H9 (cell line): ENCODE data around the gene PLEKHG5. TPM values are rescaled to one million over a fixed set of nuclear protein-coding genes. Genes with fewer than 3 reads are reported as not detected.
"Not testable (repeated sequence)": the region's sequence is repeated elsewhere in the genome, so short reads cannot be mapped to it uniquely, and the experiment has no call there.

Experiments used
- DNase-seq: peaks from one replicate; pipeline ENCODE4 v3.0.0-alpha.2; 2017
- H2AFZ ChIP-seq: one replicate; pipeline ENCODE4 v1.6.1; 2013; ENCODE audit warnings: mild to moderate bottlenecking, low read length, control low read depth, moderate library complexity
- H2AK5ac ChIP-seq: 2 replicates; pipeline ENCODE4 v1.6.1; 2013; ENCODE audit warnings: low read length, control low read depth, mixed read lengths; ENCODE audit not compliant: insufficient read length
- H2BK120ac ChIP-seq: one replicate; pipeline ENCODE4 v1.6.1; 2013; ENCODE audit warnings: low read depth, mild to moderate bottlenecking, low read length, control low read depth, inconsistent platforms; ENCODE audit not compliant: poor library complexity, severe bottlenecking
- H2BK12ac ChIP-seq: 2 replicates; pipeline ENCODE4 v1.6.1; 2013; ENCODE audit warnings: low read length, control low read depth, mixed read lengths, low read depth; ENCODE audit not compliant: insufficient read length
- H2BK15ac ChIP-seq: 2 replicates; pipeline ENCODE4 v1.6.1; 2013; ENCODE audit warnings: low read depth, low read length, control low read depth
- H2BK20ac ChIP-seq: one replicate; pipeline ENCODE4 v1.6.1; 2013; ENCODE audit warnings: low read depth, mild to moderate bottlenecking, low read length, control low read depth, inconsistent platforms; ENCODE audit not compliant: poor library complexity, severe bottlenecking
- H2BK5ac ChIP-seq: 2 replicates; pipeline ENCODE4 v1.6.1; 2013; ENCODE audit warnings: low read length, control low read depth, mixed read lengths; ENCODE audit not compliant: insufficient read length
- H3K14ac ChIP-seq: 2 replicates; pipeline ENCODE4 v1.6.1; 2013; ENCODE audit warnings: low read length, control low read depth; ENCODE audit not compliant: insufficient read depth
- H3K18ac ChIP-seq: 2 replicates; pipeline ENCODE4 v1.6.1; 2013; ENCODE audit warnings: low read depth, mild to moderate bottlenecking, mixed read lengths, low read length, control low read depth; ENCODE audit not compliant: insufficient read length
- H3K23ac ChIP-seq: 2 replicates; pipeline ENCODE4 v1.6.1; 2013; ENCODE audit warnings: low read length, control low read depth, mixed read lengths, low read depth; ENCODE audit not compliant: insufficient read length
- H3K23me2 ChIP-seq: 2 replicates; pipeline ENCODE4 v1.6.1; 2013; ENCODE audit warnings: low read depth, mild to moderate bottlenecking, mixed read lengths, low read length, control low read depth; ENCODE audit not compliant: insufficient read length, poor library complexity, severe bottlenecking
- H3K27ac ChIP-seq: 2 replicates; pipeline ENCODE4 v1.5.1; 2013; ENCODE audit warnings: low read length, control low read depth, mixed read lengths, low read depth; ENCODE audit not compliant: insufficient read length
- H3K27me3 ChIP-seq: 2 replicates; pipeline ENCODE4 v1.6.1; 2013; ENCODE audit warnings: low read length, control low read depth, inconsistent platforms; ENCODE audit not compliant: insufficient read depth
- H3K4ac ChIP-seq: 2 replicates; pipeline ENCODE4 v1.6.1; 2013; ENCODE audit warnings: low read depth, mild to moderate bottlenecking, control low read depth, inconsistent platforms, low read length, moderate library complexity
- H3K4me1 ChIP-seq: 2 replicates; pipeline ENCODE4 v1.6.1; 2013; ENCODE audit warnings: low read length, control low read depth, inconsistent platforms; ENCODE audit not compliant: insufficient read depth
- H3K4me2 ChIP-seq: 2 replicates; pipeline ENCODE4 v1.6.1; 2013; ENCODE audit warnings: low read length, control low read depth, mixed read lengths; ENCODE audit not compliant: insufficient read length, insufficient read depth
- H3K56ac ChIP-seq: 2 replicates; pipeline ENCODE4 v1.6.1; 2013; ENCODE audit warnings: low read depth, mild to moderate bottlenecking, mixed read lengths, low read length, control low read depth; ENCODE audit not compliant: insufficient read length
- H3K79me1 ChIP-seq: 2 replicates; pipeline ENCODE4 v1.6.1; 2013; ENCODE audit warnings: low read depth, mild to moderate bottlenecking, moderate library complexity, low read length, control low read depth, inconsistent platforms; ENCODE audit not compliant: insufficient read depth, poor library complexity, severe bottlenecking
- H3K79me2 ChIP-seq: 2 replicates; pipeline ENCODE4 v1.6.1; 2013; ENCODE audit warnings: low read length, control low read depth, inconsistent platforms; ENCODE audit not compliant: insufficient read depth
- H3K9ac ChIP-seq: 2 replicates; pipeline ENCODE4 v1.6.1; 2013; ENCODE audit warnings: low read length, control low read depth, mixed read lengths; ENCODE audit not compliant: insufficient read length; ENCODE audit errors: extremely low read depth
- H3K9me3 ChIP-seq: one replicate; pipeline ENCODE4 v1.6.1; 2013; ENCODE audit warnings: low read depth, low read length, inconsistent platforms; ENCODE audit not compliant: control insufficient read depth
- H3T11ph ChIP-seq: one replicate; pipeline ENCODE4 v1.6.1; 2013; ENCODE audit warnings: mild to moderate bottlenecking, low read length, control low read depth, inconsistent platforms
- H4K20me1 ChIP-seq: one replicate; pipeline ENCODE4 v1.6.1; 2013; ENCODE audit not compliant: control insufficient read depth, insufficient read length, insufficient read depth
- H4K5ac ChIP-seq: 2 replicates; pipeline ENCODE4 v1.6.1; 2013; ENCODE audit warnings: low read depth, mild to moderate bottlenecking, mixed read lengths, low read length, control low read depth; ENCODE audit not compliant: insufficient read length
- H4K8ac ChIP-seq: replicated peaks from 2 replicates; pipeline ENCODE4 v1.6.1; 2013; ENCODE audit warnings: low read length, control low read depth, mixed read lengths, low read depth; ENCODE audit not compliant: insufficient read length
- H4K91ac ChIP-seq: 2 replicates; pipeline ENCODE4 v1.6.1; 2013; ENCODE audit warnings: low read depth, mild to moderate bottlenecking, moderate library complexity, mixed read lengths, low read length, control low read depth; ENCODE audit not compliant: insufficient read length
- H3K27ac Mint-ChIP-seq, 3 experiments: 2 replicates in 2 of 3; 3 replicates in 1 of 3; pipeline ENCODE4 v1.8.0; 2020 to 2021; ENCODE audit warnings: mixed read lengths in 3 of 3, mild to moderate bottlenecking in 1 of 3, moderate library complexity in 1 of 3
- H3K27me3 Mint-ChIP-seq: 2 replicates; pipeline ENCODE4 v1.8.0; 2021; ENCODE audit warnings: low read depth, mild to moderate bottlenecking, moderate library complexity, mixed read lengths
- H3K36me3 Mint-ChIP-seq, 3 experiments: 2 replicates in 2 of 3; 3 replicates in 1 of 3; pipeline ENCODE4 v1.8.0; 2020 to 2021; ENCODE audit warnings: low read depth in 3 of 3, mixed read lengths in 3 of 3; ENCODE audit not compliant: insufficient read depth in 1 of 3
- H3K4me1 Mint-ChIP-seq, 2 experiments: 2 replicates each; pipeline ENCODE4 v1.8.0; 2020; ENCODE audit warnings: mixed read lengths in 2 of 2
- H3K4me3 Mint-ChIP-seq, 2 experiments: 2 replicates in 1 of 2; 3 replicates in 1 of 2; pipeline ENCODE4 v1.8.0; 2020 to 2021; ENCODE audit warnings: mild to moderate bottlenecking in 2 of 2, mixed read lengths in 2 of 2, moderate library complexity in 1 of 2
- H3K9me3 Mint-ChIP-seq, 2 experiments: 2 replicates in 1 of 2; 3 replicates in 1 of 2; pipeline ENCODE4 v1.8.0; 2020; ENCODE audit warnings: mild to moderate bottlenecking in 2 of 2, mixed read lengths in 2 of 2, moderate library complexity in 1 of 2
- CTCF ChIP-seq: fragments of 200-600 bp; sonication (generic); conservative IDR thresholded peaks from 3 replicates; pipeline ENCODE4 v1.8.0; 2021; ENCODE audit warnings: antibody characterized with exemption, mild to moderate bottlenecking
- WGBS: extraction: QIAGEN DNeasy Blood & Tissue Kit; methylation state at CpG from one replicate; pipeline ENCODE4 v1.1.7; 2013; ENCODE audit warnings: missing lambda C conversion rate, low lambda C conversion rate, mixed read lengths; ENCODE audit not compliant: insufficient read length; ENCODE audit errors: extremely low coverage; 5-methylcytosine and 5-hydroxymethylcytosine counted together
- total RNA-seq: library from RNA; stranded (reverse); gene quantifications from 2 replicates; pipeline ENCODE4 v1.2.1, GENCODE V29; 2021

PLEKHG5 gene
- total RNA-seq, 1 experiment from 2014 or later, result 22.3 TPM

- no peak overlapping the region for H2BK5ac ChIP-seq
- no peaks in the 10 kb centered on the region for H3K79me2 ChIP-seq
- Mint-ChIP-seq H3K27ac (no peak overlapping the region), H3K27me3 (no peaks in the 10 kb centered on the region; the same call in 1 of the 2 replicates), H3K36me3 (peaks cover 0 to 6% (median under 1%) of the 10 kb centered on the region in 3 experiments; a peak in 4 of 7 replicates), H3K9me3 (no peaks in the 10 kb centered on the region), H3K4me3 (no peak overlapping the region; a peak in 2 of 5 replicates), H3K4me1 (peaks cover 14 to 31% of the 10 kb centered on the region in 2 experiments)
- no peak overlapping the region for H4K5ac ChIP-seq
- H4K20me1 ChIP-seq, result no peaks in the 10 kb centered on the region
- no peak overlapping the region for H4K91ac ChIP-seq
- H2BK20ac ChIP-seq, result no peak overlapping the region
- no peak for DNase-seq
- no peak overlapping the region for H3K18ac ChIP-seq
- no peak overlapping the region for H3T11ph ChIP-seq
- no peak overlapping the region for H2AFZ ChIP-seq
- no peaks in the 10 kb centered on the region; the same call in 1 of the 2 replicates for H3K4me1 ChIP-seq
- H2BK120ac ChIP-seq, result no peak overlapping the region
- WGBS, result no CpG with 5 or more reads among the region's 6 CpGs
- no peak overlapping the region for H2BK12ac ChIP-seq
- H3K23me2 ChIP-seq, result peaks cover 2% of the 10 kb centered on the region
- no peaks in the 10 kb centered on the region for H3K27me3 ChIP-seq
- no peak for TF ChIP-seq CTCF
- H3K27ac ChIP-seq, result no peak overlapping the region
- H4K8ac ChIP-seq, result no peak overlapping the region
- no peak overlapping the region for H2AK5ac ChIP-seq
- no peak overlapping the region for H2BK15ac ChIP-seq
- no peak overlapping the region for H3K14ac ChIP-seq
- H3K23ac ChIP-seq, result no peak overlapping the region
- no peak overlapping the region for H3K9ac ChIP-seq
- H3K4ac ChIP-seq, result no peak overlapping the region
- H3K79me1 ChIP-seq, result no peaks in the 10 kb centered on the region
- no peak overlapping the region for H3K4me2 ChIP-seq
- no peaks in the 10 kb centered on the region for H3K9me3 ChIP-seq
- no peak overlapping the region for H3K56ac ChIP-seq
Measured at GRCh38 chr1:6450943-6451373, 40.5 kb downstream of the PLEKHG5 start.

- H3K79me1 ChIP-seq, H3K56ac ChIP-seq, H4K20me1 ChIP-seq, H3K27ac ChIP-seq, H2BK15ac ChIP-seq, H4K5ac ChIP-seq, H3K4ac ChIP-seq, H2AFZ ChIP-seq, H3K27ac Mint-ChIP-seq, H3K14ac ChIP-seq, H4K8ac ChIP-seq, H3K79me2 ChIP-seq, H3K4me2 ChIP-seq, H3K9me3 ChIP-seq, H3K4me3 Mint-ChIP-seq, H2BK5ac ChIP-seq, H3K27me3 Mint-ChIP-seq, H4K91ac ChIP-seq, H2AK5ac ChIP-seq, H3K23ac ChIP-seq, H3K9me3 Mint-ChIP-seq, H3K4me1 ChIP-seq, H3K27me3 ChIP-seq, H2BK20ac ChIP-seq, H3K9ac ChIP-seq, H3T11ph ChIP-seq, H3K23me2 ChIP-seq, H3K36me3 Mint-ChIP-seq, DNase-seq, H3K18ac ChIP-seq, H2BK120ac ChIP-seq, H2BK12ac ChIP-seq: not testable (repeated sequence)
- WGBS, result no CpG with 5 or more reads among the region's 10 CpGs
- H3K4me1 Mint-ChIP-seq, result peaks cover 16 to 34% of the 10 kb centered on the region in 2 experiments
Measured at GRCh38 chr1:6450486-6450885, 41.0 kb downstream of the PLEKHG5 start.
